Hematopoietic multipotent progenitor cell treated with erythropoietin and hydrocortisone succinate and interleukin-3 and kit ligand, for 17 days (in vitro differentiated cells): ENCODE results near the gene PSMA6.
"Not testable (repeated sequence)": the region's sequence is repeated elsewhere in the genome, so short reads cannot be mapped to it uniquely, and the experiment has no call there.

Source experiments
- DNase-seq: peaks from one replicate; pipeline ENCODE4 v3.0.0-alpha.2; 2015; ENCODE audit warnings: low spot score

Gene PSMA6

GRCh38 chr14:35344107-35344807 is 52.1 kb downstream of the PSMA6 start:
- DNase-seq = no peak

GRCh38 chr14:35346738-35347322 is 54.6 kb downstream of the PSMA6 start:
- no peak for DNase-seq

- DNase-seq = no peak
These were observed 55.3 kb downstream of the PSMA6 start for GRCh38 chr14:35347323-35348043.

GRCh38 chr14:35348044-35348380 is 55.8 kb downstream of the PSMA6 start:
- DNase-seq = not testable (repeated sequence)

GRCh38 chr14:35349496-35350365 is 57.5 kb downstream of the PSMA6 start:
- DNase-seq = no peak

GRCh38 chr14:35351497-35351896 is 59.3 kb downstream of the PSMA6 start:
- DNase-seq = no peak

- no peak for DNase-seq
These were observed 59.7 kb downstream of the PSMA6 start for GRCh38 chr14:35351897-35352273.

- DNase-seq = no peak
These were observed 60.4 kb downstream of the PSMA6 start for GRCh38 chr14:35352274-35353233.

- DNase-seq = no peak
These were observed 61.4 kb downstream of the PSMA6 start for GRCh38 chr14:35353409-35354172.

GRCh38 chr14:35355235-35355634 is 63.1 kb downstream of the PSMA6 start:
- not testable (repeated sequence) for DNase-seq

GRCh38 chr14:35355981-35356841 is 64.0 kb downstream of the PSMA6 start:
- no peak for DNase-seq

GRCh38 chr14:35359655-35360054 is 67.5 kb downstream of the PSMA6 start:
- DNase-seq = not testable (repeated sequence)

- no peak for DNase-seq
These were observed 68.9 kb downstream of the PSMA6 start for GRCh38 chr14:35361141-35361480.

GRCh38 chr14:35362450-35362849 is 70.3 kb downstream of the PSMA6 start:
- DNase-seq = no peak

GRCh38 chr14:35362911-35363374 is 70.8 kb downstream of the PSMA6 start:
- DNase-seq = no peak

GRCh38 chr14:35365130-35366055 is 73.2 kb downstream of the PSMA6 start:
- peak; percentile 54 for DNase-seq

GRCh38 chr14:35366056-35366451 is 73.9 kb downstream of the PSMA6 start:
- DNase-seq = peak; percentile 27

GRCh38 chr14:35366521-35366976 is 74.4 kb downstream of the PSMA6 start:
- no peak for DNase-seq
